IPS-NIHi11 (cell line): ENCODE results near the gene FHOD1.

Experiments used
- DNase-seq: peaks from one replicate; pipeline ENCODE4 v3.0.0; 2012; ENCODE audit warnings: mixed read lengths, low spot score

Gene FHOD1

DNA sequence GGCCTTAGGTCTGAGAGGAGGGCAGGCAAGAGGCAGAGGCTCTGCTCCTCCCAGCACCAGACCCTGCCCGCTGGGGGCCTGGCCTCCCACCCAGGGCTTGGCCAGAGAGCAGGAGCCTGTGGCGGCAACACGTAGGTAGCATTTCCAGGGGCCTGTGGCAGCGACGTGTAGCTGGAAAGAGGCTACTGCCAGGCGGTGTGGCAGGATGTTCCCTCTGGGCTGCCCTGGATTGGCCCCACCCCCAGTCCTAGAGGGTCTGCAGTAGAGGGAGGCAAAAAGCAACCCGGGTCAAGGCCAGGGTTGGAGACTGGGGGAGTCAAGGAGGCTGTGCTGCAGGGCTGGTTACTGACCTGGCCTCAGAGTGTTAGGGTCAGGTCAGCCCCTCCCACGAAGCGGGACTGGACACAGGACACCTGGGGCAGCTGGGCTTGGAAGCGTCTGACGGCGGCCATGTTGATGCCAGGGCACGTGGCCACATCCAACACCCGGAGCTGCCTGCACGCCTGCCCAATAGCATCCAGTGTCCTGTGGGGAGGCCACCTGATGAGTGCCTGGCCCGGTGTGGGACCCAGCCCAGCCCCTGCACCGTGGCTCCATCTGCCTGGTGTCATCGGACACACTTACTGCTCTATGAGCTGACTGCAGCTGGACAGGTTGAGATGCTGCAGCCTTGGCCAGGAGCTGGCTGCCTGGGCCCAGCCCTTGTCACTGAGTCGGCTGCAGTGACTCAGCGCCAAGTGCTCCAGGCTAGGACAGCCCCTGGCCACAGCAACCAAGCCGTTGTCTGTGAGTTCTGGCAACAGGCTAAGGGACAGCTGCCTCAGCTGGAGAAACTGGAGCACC is 39.8 kb downstream of the FHOD1 start:
- peak; percentile 25 for DNase-seq

DNA sequence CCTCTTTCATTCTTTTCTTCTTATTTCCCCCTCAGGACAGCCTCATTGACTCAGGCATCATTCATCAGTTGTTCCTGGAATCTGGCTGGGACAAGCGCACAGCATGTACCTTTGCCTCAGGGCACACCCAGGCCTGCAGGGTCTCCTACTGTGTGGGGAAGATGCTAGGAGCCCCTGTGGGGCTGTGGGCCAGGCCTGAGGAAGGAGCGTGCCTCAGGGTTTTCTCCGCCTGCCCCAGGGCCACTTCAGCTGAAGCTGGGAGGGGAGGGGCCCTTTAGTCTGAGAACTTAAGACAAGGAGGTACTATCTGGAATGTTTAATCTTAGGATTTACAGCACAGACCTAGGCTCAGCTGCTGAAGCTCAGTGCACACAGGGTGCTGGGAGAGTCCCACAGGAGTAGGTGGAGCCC is 40.4 kb downstream of the FHOD1 start:
- DNase-seq = peak; percentile 50

DNA sequence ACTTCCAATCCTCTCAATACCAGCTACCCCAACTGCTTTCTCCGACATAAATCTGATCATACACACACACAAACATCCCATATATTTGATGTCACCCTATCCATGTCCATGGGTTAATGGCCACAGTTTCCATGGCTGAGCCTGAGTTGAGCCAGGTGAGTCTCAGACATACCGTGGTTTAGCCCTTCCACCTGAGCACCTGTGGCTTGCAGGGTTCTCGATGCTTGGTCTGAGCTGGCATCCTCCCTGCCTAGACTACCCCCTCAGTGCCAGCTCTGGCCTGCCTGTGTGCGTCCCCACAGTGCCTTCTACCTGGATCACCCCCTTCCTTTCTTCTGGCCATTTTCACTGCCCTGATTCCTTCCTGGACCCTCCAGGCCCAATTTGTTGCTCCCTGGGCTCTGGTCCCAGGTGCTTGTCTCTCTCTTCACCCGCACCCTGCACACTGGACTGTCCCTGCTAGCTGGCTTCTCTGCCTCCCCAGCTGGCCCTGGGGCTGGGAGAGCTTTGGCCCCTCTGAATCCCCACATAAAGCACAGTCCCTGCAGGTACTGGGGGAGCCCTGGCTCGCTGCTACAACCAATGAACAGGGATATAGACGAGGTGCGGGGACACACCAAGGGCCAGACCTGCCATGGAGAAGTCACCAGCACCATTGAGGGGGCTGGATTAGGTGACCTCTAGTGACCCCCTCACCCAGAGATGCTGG is 41.0 kb downstream of the FHOD1 start:
- DNase-seq = no peak

DNA sequence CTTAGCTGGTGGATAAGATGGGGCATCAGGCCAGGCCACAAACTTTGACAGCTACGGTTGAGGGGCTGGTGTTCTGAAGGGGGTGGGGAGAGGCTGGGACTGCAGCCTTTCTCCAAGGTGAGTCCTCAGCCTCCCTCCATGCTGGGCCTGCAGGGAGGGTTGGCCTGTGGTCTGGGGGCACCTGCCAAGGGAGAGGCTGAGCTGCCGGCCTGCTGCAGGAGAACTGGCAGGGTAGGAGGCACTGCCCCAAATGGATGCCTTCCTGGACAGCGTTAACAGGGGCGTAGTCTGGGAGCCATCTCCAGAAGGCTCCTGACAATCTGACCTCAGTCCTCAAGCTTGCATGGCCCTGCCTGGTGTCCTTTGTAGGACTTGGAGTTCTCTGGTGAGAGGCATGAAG is 43.2 kb downstream of the FHOD1 start:
- no peak for DNase-seq

DNA sequence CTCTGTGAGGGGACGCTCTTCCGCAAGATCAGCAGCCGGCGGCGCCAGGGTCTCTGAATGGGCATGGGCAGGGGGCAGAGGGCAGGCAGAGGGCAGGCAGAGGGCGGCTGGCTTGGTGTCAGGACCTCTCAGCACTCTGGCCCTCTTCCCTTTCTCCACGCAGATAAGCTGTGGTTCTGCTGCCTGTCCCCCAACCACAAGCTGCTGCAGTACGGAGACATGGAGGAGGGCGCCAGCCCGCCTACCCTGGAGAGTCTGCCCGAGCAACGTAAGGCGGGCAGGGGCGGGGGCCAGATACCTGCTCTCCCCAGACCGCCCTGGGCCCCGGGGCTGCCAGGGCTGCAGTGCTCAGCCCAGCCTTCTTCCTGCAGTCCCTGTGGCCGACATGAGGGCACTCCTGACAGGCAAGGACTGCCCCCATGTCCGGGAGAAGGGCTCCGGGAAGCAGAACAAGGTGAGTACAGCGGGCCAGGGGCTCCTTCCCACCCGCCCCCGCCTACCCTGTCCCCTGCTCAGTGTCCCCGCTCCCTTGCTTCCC is 44.3 kb downstream of the FHOD1 start:
- DNase-seq = no peak

DNA sequence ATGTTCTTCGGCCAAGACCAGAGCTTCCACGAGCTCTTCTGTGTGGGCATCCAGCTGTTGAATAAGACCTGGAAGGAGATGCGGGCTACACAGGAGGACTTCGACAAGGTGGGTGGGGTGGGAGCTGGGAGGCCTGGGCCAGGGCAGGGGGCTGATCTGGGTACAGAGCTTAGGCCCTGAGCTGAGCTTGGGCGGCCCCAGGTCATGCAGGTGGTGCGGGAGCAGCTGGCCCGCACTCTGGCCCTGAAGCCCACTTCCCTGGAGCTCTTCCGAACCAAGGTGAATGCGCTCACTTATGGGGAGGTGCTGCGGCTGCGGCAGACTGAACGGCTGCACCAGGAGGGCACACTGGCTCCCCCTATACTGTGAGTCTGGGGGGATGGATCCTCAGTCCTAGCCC is 44.9 kb downstream of the FHOD1 start:
- DNase-seq = no peak

DNA sequence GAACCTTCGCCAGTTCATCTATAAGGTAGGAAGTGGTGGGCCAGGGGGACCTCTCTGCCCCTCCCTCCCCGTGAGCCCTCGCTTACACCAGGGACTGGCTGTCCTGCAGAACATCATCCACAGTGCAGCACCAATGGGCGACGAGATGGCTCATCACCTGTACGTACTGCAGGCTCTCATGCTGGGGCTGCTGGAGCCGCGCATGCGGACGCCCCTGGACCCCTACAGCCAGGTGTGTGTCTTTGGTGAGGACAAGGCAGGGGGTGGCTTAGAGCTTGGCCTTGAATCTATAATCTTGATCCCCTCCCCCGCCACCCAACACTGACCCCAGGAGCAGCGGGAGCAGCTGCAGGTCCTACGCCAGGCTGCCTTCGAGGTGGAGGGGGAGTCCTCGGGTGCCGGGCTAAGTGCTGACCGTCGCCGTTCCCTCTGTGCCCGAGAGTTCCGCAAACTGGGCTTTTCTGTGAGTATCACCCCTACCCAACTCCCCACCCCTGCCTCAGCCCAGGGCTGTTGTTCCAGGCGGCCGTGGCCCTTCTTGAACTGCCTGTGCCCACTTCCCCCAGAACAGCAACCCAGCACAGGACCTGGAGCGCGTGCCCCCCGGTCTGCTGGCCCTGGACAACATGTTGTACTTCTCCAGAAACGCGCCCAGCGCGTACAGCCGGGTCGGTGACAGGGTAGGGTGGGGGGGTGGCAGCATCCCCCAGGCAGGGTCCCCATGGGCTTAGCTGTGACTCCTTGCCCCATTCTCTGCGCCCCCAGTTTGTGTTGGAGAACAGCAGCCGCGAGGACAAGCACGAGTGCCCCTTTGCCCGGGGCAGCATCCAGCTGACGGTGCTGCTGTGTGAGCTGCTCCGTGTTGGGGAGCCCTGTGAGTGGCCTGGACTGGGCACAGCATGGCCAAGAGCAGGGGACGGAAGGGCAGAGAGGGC is 45.6 kb downstream of the FHOD1 start:
- no peak for DNase-seq

DNA sequence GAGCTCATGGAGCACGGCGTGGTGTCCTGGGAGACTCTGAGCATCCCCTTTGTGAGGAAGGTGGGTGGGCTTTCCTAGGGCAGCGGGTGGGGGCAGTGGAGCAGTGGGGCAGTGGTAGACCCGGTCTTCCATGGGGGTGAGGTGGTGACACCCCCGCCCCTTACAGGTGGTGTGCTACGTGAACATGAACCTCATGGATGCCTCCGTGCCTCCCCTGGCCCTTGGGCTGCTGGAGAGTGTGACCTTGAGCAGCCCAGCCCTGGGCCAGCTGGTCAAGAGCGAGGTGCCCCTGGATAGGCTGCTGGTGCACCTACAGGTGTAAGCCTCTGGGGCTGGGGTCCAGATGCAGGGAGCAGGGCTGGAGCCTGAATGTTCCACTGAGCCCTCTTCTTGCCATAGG is 46.8 kb downstream of the FHOD1 start:
- no peak for DNase-seq

DNA sequence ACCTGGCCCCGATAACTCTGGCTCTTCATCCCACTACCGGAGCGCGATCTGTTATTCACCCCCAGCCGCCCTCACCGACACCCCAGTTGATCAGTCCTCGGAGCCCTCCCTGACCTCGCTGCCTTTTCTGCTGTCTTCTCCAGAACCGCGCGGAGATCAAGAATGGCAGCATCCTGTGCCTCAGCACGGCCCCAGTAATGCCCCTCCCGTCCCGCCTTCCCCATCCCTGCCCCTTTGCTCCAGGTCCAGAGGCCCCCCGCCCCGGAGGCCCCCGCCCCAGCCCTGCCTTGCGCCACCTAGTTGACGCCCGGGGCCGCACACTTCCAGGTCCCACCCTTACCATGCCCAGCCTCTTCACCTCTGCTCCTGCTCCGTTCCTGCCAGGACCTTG is 47.5 kb downstream of the FHOD1 start:
- DNase-seq = peak; percentile 66

DNA sequence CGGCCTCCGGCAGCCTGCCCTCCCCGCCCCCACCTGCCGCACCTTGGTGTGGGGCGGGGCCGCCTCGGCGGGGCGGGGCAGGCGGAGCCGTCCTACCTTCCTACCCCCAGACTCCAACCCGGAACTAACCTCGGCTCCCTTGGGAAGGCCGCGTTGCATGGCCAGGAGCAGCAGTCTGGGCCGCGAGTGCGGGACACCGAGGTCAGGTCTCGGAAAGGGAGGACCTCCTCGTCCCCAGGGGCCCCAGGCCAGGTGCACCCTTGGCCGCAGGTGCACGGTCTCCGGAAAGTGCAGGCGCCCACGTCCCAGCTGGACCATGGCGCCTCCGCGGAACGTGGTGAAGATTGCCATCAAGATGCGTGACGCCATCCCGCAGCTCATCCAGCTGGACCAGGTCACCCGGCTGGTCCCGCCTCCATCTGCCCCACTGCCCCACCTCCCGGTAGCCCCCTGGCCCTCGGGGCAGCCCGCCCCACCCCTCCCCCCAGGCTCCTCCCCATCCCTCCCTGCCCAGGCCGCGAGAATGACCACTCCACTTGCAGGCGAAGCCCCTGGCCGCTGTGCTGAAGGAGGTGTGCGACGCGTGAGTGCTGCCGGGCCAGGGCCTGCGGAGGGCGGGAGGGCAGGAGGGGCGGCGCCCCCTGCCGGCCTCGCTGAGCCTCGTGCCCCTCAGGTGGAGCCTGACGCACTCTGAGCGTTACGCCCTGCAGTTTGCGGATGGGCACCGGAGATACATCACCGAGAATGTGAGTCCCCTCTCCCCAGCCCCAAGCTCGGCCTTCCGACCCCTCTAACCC is 48.1 kb downstream of the FHOD1 start, which contains the start of gene ELMO3:
Gene ELMO3 (plus strand): TSS at position 121 of the 797 bp plus-strand sequence. CDS start 196 bp downstream, at position 317.
- DNase-seq = peak; percentile 90

DNA sequence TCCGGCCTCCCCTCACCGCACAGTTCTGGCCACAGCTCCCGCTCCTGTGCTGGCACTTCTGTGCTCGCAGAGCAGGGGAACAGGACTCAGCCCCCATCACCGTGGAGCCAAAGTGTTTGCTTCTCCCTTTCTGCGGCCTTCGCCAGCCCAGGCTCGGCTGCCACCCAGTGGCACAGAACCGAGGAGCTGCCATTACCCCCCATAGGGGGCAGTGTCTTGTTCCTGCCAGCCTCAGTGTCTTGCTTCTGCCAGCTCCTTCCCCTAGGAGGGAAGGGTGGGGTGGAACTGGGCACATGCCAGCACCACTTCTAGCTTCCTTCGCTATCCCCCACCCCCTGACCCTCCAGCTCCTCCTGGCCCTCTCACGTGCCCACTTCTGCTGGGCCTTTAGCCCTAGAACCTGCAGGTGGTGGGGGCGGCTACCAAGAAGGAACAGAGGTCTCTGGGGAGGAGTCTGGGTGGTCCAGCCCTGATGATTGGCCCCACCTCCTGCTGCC is 49.0 kb downstream of the FHOD1 start:
- peak; percentile 77 for DNase-seq

DNA sequence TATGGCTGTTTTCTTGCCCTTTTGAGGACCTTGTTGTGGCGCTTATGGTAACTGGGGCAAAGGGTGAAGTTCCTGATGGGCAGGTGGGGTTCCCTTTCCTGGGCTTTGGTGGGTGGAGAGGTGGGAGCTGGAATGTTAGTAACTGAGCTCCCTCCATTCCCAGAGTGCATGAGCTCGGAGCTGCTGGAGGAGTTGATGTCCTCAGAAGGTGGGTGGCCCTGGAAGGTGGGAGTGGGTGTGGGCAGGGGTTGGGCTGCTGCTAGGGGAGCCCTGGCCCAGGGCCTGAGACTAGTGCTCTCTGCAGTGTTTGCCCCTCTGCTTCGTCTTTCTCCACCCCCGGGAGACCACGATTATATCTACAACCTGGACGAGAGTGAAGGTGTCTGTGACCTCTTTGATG is 49.6 kb downstream of the FHOD1 start:
- DNase-seq = no peak

DNA sequence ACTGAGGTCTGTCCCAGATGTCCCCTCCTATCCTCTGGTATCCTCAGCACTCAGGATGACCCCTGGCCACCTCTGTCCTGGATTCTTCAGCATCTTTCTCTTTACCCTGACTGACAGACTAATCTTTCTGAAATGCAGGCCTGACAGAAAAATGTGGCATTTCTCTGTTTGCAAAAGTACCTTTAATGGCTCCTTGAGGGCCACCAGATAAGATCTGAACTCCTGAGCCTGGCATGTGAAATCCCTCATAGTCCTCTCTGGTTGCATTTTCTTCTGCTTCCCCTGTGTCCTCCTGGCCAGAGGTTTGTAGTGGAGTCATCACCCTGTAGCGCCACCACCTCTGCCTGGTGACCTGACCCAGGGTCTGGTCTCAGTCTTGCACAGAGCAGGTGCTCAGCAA is 50.4 kb downstream of the FHOD1 start:
- no peak for DNase-seq

DNA sequence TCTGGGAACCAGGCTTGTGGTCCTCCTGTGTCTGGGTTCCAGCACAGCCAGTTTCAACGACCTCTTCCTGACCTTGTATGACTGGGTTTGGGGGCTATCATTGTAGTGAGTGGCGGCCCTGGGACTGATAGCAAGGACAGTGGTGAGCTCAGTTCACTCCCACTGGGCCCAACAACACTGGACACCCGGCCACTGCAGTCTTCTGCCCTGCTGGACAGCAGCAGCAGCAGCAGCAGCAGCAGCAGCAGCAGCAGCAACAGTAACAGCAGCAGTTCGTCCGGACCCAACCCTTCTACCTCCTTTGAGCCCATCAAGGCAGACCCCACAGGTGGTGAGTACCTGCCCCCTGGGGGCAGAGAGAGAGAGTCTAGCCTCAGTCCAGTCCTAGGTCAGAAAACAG is 51.6 kb downstream of the FHOD1 start:
- DNase-seq = no peak

DNA sequence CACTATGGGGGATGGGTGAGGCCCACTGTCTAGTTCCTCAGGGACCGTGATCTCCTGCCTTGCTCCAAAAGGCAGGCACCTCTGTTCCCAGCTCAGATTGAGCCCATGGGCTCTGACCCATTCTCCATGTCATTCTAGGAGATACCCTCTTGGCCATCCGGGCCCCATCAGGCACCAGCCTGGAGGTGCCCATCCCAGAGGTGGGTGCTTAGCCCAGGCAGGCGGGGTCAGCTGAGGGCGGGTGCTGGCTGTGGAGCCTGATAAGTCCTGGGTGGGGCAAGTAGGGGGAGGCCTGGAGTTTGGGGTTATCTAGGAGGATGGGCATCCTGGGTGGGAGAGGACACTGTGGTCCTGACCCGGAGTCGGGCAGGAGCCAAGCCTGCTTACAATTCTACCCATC is 53.0 kb downstream of the FHOD1 start:
- no peak for DNase-seq

DNA sequence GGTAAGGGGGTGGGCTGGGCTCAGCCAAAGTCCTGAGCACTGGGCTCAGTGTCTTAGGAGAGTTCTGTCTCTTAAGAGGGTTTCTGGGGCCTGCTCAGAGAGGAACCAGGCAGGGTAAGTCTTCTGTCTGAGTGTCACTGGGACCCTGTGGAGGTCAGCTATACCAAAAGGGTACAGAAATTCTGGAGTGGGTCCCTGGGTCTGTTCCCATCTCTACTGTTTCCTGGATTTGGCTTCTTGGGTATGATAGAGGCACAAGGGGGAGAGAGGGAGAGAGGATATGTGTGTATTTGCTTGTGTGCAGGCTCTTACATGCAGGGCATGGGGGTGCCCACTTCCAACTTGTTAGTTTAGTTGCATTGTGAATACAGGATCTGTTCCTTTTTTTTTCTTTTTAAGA is 53.7 kb downstream of the FHOD1 start:
- DNase-seq = no peak

DNA sequence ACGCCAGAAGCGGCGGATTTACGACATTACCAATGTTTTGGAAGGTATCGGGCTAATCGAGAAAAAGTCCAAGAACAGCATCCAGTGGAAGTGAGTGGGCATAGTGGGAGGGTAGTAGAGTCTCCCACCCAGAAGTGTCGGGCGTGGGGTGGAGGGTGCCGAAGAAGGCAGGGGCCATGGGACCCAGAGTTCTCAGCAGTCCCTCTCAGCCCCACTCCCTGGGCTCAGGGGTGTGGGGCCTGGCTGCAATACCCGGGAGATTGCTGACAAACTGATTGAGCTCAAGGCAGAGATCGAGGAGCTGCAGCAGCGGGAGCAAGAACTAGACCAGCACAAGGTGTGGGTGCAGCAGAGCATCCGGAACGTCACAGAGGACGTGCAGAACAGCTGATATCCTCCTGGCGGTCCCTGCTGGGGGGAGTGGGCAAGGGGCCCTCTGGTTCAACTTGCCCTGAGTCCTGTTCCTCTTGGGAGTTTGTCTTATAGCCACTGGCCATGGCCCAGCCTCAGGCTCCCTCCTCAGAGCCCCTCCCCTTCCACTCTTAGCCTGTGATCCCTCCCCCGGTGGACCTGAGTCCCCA is 54.4 kb downstream of the FHOD1 start:
- DNase-seq = no peak

DNA sequence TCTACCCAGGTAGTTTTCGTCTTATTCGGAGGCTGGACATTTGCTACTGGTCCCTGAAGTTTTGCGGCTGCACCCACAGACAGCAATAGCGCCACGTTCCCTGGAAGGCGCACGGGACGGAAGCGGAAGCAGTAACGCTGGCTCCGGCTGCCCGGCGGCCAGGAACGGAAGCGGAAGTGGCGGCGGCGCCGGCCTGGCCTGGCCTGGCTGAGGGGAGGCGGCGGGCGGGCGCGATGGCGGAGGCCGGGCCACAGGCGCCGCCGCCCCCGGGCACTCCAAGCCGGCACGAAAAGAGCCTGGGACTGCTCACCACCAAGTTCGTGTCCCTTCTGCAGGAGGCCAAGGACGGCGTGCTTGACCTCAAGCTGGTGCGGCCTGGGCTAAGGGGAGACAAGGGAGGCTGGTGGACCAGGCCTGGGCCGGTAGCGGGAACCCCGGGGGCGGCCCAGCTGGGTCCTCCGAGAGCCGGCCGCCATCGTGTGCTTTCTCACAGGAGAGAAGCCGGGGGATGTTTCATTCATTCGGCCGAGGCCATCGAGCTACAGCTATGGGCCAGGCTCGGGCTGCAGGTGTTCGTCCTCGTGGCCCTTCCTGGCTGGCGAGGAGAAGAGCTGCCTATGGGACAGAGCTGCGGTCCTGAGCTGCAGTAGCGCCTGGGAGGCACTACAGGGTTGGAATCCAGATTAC is 55.1 kb downstream of the FHOD1 start, which contains the start of gene E2F4:
Gene E2F4 (plus strand): TSS at position 161 of the 687 bp plus-strand sequence. CDS start 73 bp downstream, at position 234.
- peak; percentile 98 for DNase-seq

DNA sequence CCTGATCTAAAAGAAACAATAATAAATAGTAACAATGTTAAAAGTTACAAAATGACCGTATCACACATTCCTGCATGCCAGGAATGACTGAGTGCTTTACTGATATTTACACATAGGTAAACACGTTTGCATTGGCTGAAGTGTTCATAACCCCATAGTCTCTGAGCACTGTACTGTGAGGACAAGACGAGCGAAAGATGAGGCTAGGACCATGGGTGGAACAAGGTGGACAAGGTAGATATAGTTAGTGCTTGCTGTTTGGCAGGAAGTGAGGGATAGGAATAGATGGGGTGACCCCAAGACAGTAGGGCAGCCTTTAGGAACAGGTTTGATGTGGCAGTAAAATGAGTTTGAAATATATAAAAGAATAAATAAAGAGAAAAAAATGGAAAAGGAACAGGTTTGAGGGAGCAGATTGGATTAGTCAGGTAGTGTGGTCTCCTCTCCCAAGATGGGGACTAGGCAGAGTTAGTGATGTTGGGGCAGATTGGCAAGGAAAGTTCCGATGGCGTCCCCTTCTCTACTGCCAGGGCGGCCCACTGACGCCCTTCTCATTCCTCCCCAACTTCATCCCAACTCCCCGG is 55.8 kb downstream of the FHOD1 start:
- no peak for DNase-seq
